Chondrocyte (in vitro differentiated cells): ENCODE measurements around the gene CSRNP3. TPM values are rescaled to one million over a fixed set of nuclear protein-coding genes. Genes with fewer than 3 reads are reported as not detected.

Experiments
- DNase-seq: peaks from one replicate; pipeline ENCODE4 v3.0.0; 2021; ENCODE audit warnings: mixed read lengths, low spot score
- H3K27ac Mint-ChIP-seq: one replicate; pipeline ENCODE4 v1.8.0; 2021; ENCODE audit warnings: mild to moderate bottlenecking, moderate library complexity, mixed read lengths; ENCODE audit not compliant: unreplicated experiment
- H3K27me3 Mint-ChIP-seq: 2 replicates; pipeline ENCODE4 v1.8.0; 2021; ENCODE audit warnings: low read depth, mixed read lengths
- H3K36me3 Mint-ChIP-seq: 2 replicates; pipeline ENCODE4 v1.8.0; 2021; ENCODE audit warnings: low read depth, mixed read lengths
- H3K4me1 Mint-ChIP-seq: 2 replicates; pipeline ENCODE4 v1.8.0; 2021; ENCODE audit warnings: low read depth, mild to moderate bottlenecking, mixed read lengths
- H3K4me3 Mint-ChIP-seq: one replicate; pipeline ENCODE4 v1.8.0; 2021; ENCODE audit warnings: mild to moderate bottlenecking, moderate library complexity, mixed read lengths; ENCODE audit not compliant: unreplicated experiment
- H3K9me3 Mint-ChIP-seq: 2 replicates; pipeline ENCODE4 v1.8.0; 2021; ENCODE audit warnings: low read depth, mixed read lengths
- total RNA-seq: library from RNA; stranded (reverse); gene quantifications from 3 replicates; pipeline ENCODE4 v1.2.1, GENCODE V29; 2021
- TF ChIP-seq, protein P1 (sequence below): fragments of 200-600 bp; sonication (generic); IDR thresholded peaks from 2 replicates; pipeline ENCODE4 v1.5.0; 2021; ENCODE audit warnings: antibody characterized with exemption, mild to moderate bottlenecking, moderate library complexity

Gene CSRNP3
- total RNA-seq, 1 donor from 2014 or later = 3.7 TPM

DNA sequence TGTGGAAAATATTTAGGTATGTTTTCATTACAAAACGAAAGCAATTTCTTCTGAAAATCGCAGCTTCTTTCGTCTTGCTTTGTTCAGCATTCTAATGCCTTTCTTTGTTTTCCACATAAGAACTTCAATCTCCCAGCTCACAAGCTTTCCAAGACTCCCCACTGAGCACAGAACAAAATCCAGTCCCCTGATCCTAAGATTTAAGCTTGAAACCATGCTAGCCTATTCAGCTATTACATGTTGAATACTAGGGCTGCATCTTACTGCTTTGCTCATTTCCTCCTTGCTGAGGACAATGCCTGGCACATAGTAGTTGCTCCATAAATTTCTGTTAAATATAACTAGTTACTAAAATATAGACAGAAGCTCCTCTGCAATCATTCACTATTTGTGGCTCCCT is 163.9 kb downstream of the CSRNP3 start:
- Mint-ChIP-seq H3K4me3 (no peak overlapping the region), H3K9me3 (no peaks in the 10 kb centered on the region), H3K27me3 (peaks cover 2% of the 10 kb centered on the region), H3K27ac (no peak overlapping the region), H3K4me1 (peaks cover 24% of the 10 kb centered on the region), H3K36me3 (no peaks in the 10 kb centered on the region)
- TF ChIP-seq, protein P1, sequence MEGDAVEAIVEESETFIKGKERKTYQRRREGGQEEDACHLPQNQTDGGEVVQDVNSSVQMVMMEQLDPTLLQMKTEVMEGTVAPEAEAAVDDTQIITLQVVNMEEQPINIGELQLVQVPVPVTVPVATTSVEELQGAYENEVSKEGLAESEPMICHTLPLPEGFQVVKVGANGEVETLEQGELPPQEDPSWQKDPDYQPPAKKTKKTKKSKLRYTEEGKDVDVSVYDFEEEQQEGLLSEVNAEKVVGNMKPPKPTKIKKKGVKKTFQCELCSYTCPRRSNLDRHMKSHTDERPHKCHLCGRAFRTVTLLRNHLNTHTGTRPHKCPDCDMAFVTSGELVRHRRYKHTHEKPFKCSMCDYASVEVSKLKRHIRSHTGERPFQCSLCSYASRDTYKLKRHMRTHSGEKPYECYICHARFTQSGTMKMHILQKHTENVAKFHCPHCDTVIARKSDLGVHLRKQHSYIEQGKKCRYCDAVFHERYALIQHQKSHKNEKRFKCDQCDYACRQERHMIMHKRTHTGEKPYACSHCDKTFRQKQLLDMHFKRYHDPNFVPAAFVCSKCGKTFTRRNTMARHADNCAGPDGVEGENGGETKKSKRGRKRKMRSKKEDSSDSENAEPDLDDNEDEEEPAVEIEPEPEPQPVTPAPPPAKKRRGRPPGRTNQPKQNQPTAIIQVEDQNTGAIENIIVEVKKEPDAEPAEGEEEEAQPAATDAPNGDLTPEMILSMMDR = no peak
- DNase-seq = no peak

DNA sequence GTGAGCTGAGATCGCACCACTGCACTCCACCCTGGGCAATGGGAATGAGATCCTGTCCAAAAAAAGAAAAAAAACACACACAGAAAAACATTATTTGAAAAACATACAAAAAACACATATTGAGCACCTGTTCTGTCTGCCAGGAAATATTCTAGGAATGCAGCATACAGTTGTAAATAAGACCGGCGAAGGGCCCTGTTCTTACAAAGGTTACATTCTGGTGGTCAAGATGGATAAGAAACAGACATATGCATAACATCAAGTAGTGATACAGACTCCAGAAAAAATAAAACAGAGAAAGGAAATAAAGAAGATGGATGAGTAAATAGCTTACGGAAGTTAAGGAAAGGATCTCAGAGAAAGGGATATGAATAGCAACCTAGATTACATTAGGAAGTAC is 164.8 kb downstream of the CSRNP3 start:
- no peak for DNase-seq
- Mint-ChIP-seq H3K4me1 (peaks cover 24% of the 10 kb centered on the region), H3K4me3 (no peak overlapping the region), H3K36me3 (no peaks in the 10 kb centered on the region), H3K9me3 (no peaks in the 10 kb centered on the region), H3K27ac (no peak overlapping the region), H3K27me3 (peaks cover 2% of the 10 kb centered on the region)
- TF ChIP-seq, protein P1 = no peak

DNA sequence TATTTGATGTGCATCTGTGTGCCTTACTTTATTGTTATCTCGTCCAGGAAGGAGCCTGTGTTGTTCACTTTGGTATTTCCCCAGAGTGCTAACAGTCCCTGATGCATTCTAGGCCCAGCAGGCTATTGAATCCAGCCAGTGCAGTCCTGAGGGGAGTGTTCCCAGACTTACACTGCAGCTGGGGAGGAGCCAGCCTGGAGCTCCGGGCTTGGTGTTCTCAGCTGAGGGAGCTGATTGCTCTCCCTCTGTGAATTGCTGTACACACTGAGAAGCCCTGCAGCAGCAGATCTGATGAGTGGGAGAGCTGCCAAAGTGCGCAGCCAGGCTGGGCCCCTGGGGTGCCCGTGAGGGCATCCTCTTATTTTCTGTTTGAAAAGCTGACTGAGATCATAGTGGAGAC is 165.4 kb downstream of the CSRNP3 start:
- Mint-ChIP-seq H3K4me1 (peaks cover 24% of the 10 kb centered on the region), H3K27me3 (peaks cover 2% of the 10 kb centered on the region), H3K4me3 (peak overlapping the region; percentile 49), H3K36me3 (no peaks in the 10 kb centered on the region), H3K27ac (peak overlapping the region; percentile 84), H3K9me3 (no peaks in the 10 kb centered on the region)
- no peak for DNase-seq
- TF ChIP-seq, protein P1 = no peak

DNA sequence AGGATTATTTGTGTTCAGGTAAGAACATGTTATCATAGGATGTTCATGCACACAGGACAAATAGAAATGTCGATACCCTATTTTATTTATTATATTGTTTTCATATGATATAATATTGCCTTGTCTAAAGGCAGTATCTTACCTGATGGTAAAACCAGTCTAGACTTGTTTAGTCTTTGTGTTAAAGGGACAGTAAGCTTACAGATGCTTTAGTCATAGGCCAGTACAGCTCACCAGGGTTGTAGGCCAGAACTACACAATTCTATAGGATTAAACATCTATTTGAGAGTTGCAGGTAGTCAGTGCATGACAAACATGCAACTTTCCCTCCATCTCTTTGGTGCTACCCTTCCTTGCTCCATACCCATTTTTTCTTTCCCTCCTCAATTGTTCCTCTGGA is 166.0 kb downstream of the CSRNP3 start:
- no peak overlapping the region for H3K27ac Mint-ChIP-seq

DNA sequence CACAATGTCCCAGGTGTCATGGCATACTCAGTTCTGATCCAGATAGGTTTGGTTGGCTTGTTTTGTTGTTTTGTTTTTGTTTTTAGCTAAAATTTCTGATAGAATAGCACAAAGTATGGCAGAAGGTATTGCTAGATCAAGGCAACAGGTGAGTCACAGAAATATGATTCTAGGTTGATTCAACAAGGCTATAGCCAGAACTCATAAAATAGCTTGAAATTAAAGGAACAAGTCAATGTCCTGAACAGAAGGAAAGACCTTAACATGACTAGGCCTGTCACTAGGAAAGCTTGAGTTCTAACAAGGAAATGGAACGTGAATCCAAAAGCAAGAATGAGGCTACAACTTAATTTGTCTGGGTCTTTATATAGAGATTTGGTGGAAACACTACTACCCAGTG is 167.5 kb downstream of the CSRNP3 start:
- peaks cover 24% of the 10 kb centered on the region for H3K4me1 Mint-ChIP-seq
- no peak overlapping the region for H3K27ac Mint-ChIP-seq
- no peaks in the 10 kb centered on the region for H3K27me3 Mint-ChIP-seq
- no peaks in the 10 kb centered on the region for H3K36me3 Mint-ChIP-seq
- no peaks in the 10 kb centered on the region for H3K9me3 Mint-ChIP-seq
- no peak overlapping the region for H3K4me3 Mint-ChIP-seq
- TF ChIP-seq, protein P1 = no peak
- DNase-seq = no peak

More for the DNA sequence above, 166.0 kb downstream of the CSRNP3 start:
- DNase-seq = no peak
- H3K4me3 Mint-ChIP-seq = no peak overlapping the region
- no peaks in the 10 kb centered on the region for H3K36me3 Mint-ChIP-seq
- TF ChIP-seq, protein P1 = no peak
- no peaks in the 10 kb centered on the region for H3K27me3 Mint-ChIP-seq
- no peaks in the 10 kb centered on the region for H3K9me3 Mint-ChIP-seq
- peaks cover 24% of the 10 kb centered on the region for H3K4me1 Mint-ChIP-seq
